IMR-90 (cell line): ENCODE data around the gene MB.

Experiments
- CTCF ChIP-seq: conservative IDR thresholded peaks from 2 replicates; pipeline ENCODE4 v1.5.1; 2012; ENCODE audit warnings: mild to moderate bottlenecking, low read depth, low read length, improper control_type of control experiment
- POLR2A ChIP-seq: IDR thresholded peaks from 2 replicates; pipeline ENCODE4 v1.6.1; 2012; ENCODE audit warnings: mild to moderate bottlenecking, low read depth, low read length

- TF ChIP-seq CTCF (no peak), POLR2A (no peak)
Measured at GRCh38 chr22:35612903-35613302, 4.2 kb downstream of the MB start.
